H1 (cell line): ENCODE measurements around the gene GATA1. TPM values are rescaled to one million over a fixed set of nuclear protein-coding genes. Genes with fewer than 3 reads are reported as not detected.

Experiments
- CTCF ChIA-PET: fragments of 300-600 bp; sonication (Branson Sonifier 250); formaldehyde crosslinking; loops from one replicate; lab custom pipeline; 2021; ENCODE audit not compliant: partially characterized antibody; lab: Charles Lee
- POLR2A ChIA-PET: fragments of 300-600 bp; sonication (Branson Sonifier 250); formaldehyde crosslinking; loops from one replicate; lab custom pipeline; 2021; ENCODE audit warnings: inconsistent platforms; ENCODE audit not compliant: partially characterized antibody; lab: Charles Lee
- DNase-seq, 2 experiments: peaks; one replicate each; pipeline versions ENCODE4 v3.0.0 to v3.0.0-alpha.2; 2010 to 2022; ENCODE audit warnings: low spot score in 2 of 2, low read depth in 1 of 2, mixed read lengths in 1 of 2
- FAIRE-seq: peaks from 2 replicates; lab custom pipeline; 2011; peaks lifted over from hg19 to GRCh38; lab: Jason Lieb, UNC
- H2AFZ ChIP-seq: 2 replicates; pipeline ENCODE4 v1.8.1; 2012; ENCODE audit warnings: low read length, inconsistent platforms
- H2AK5ac ChIP-seq: 2 replicates; pipeline ENCODE4 v1.6.1; 2013; ENCODE audit warnings: low read depth, low read length
- H2BK120ac ChIP-seq: replicated peaks from 2 replicates; pipeline ENCODE3; 2013; ENCODE audit warnings: low read depth, low read length, inconsistent platforms
- H2BK12ac ChIP-seq: 2 replicates; pipeline ENCODE4 v1.6.1; 2013; ENCODE audit warnings: low read depth, low read length
- H2BK15ac ChIP-seq: 2 replicates; pipeline ENCODE4 v1.6.1; 2013; ENCODE audit warnings: low read length
- H2BK20ac ChIP-seq: 2 replicates; pipeline ENCODE4 v1.6.1; 2013; ENCODE audit warnings: low read length
- H2BK5ac ChIP-seq: 2 replicates; pipeline ENCODE4 v1.6.1; 2013; ENCODE audit warnings: low read depth, low read length
- H3K14ac ChIP-seq: 2 replicates; pipeline ENCODE4 v1.6.1; 2013; ENCODE audit warnings: inconsistent platforms; ENCODE audit not compliant: insufficient read length
- H3K18ac ChIP-seq: 2 replicates; pipeline ENCODE4 v1.6.1; 2013; ENCODE audit warnings: low read length; ENCODE audit errors: extremely low read depth
- H3K23ac ChIP-seq: 2 replicates; pipeline ENCODE4 v1.6.1; 2013; ENCODE audit warnings: inconsistent platforms; ENCODE audit not compliant: insufficient read length
- H3K23me2 ChIP-seq: 2 replicates; pipeline ENCODE4 v1.6.1; 2013; ENCODE audit warnings: low read depth, low read length
- H3K27ac ChIP-seq: 2 replicates; pipeline ENCODE4 v1.6.1; 2011; ENCODE audit warnings: low read depth, low read length, inconsistent platforms
- H3K27me3 ChIP-seq, 4 experiments: replicated peaks in 1 of 4; 1 replicate in 1 of 4; 2 replicates in 3 of 4; pipeline versions ENCODE4 v1.6.1 to v1.8.1; 2011 to 2013; ENCODE audit warnings: low read length in 3 of 4, mild to moderate bottlenecking in 3 of 4, inconsistent platforms in 2 of 4, mixed read lengths in 2 of 4, moderate library complexity in 1 of 4; ENCODE audit not compliant: control insufficient read depth in 3 of 4, insufficient read depth in 3 of 4; ENCODE audit errors: extremely low read depth in 1 of 4
- H3K36me3 ChIP-seq, 4 experiments: 2 replicates each; pipeline versions ENCODE4 v1.6.1 to v1.8.1; 2011 to 2013; ENCODE audit warnings: mild to moderate bottlenecking in 4 of 4, low read length in 3 of 4, moderate library complexity in 2 of 4, control low read depth in 1 of 4, inconsistent platforms in 1 of 4; ENCODE audit not compliant: insufficient read depth in 4 of 4, control insufficient read depth in 2 of 4
- H3K4ac ChIP-seq: replicated peaks from 2 replicates; pipeline ENCODE3; 2013; ENCODE audit warnings: low read length, low read depth, mixed read lengths, inconsistent platforms; ENCODE audit not compliant: insufficient read length
- H3K4me1 ChIP-seq, 4 experiments: replicated peaks in 1 of 4; 1 replicate in 1 of 4; 2 replicates in 3 of 4; pipeline versions ENCODE4 v1.6.1 to v1.8.1; 2011 to 2013; ENCODE audit warnings: low read length in 3 of 4, inconsistent platforms in 2 of 4, mixed read lengths in 1 of 4; ENCODE audit not compliant: insufficient read depth in 4 of 4, control insufficient read depth in 3 of 4
- H3K4me2 ChIP-seq, 2 experiments: 2 replicates each; pipeline versions ENCODE4 v1.6.1 to v1.8.1; 2011 to 2013; ENCODE audit warnings: low read depth in 2 of 2, low read length in 2 of 2, control low read depth in 1 of 2, inconsistent platforms in 1 of 2, mild to moderate bottlenecking in 1 of 2; ENCODE audit not compliant: insufficient read depth in 1 of 2
- H3K4me3 ChIP-seq, 4 experiments: fragments of 200-600, 300-600 bp in 1 of 4; sonication (generic), shearing (Covaris generic), sonication (Bioruptor Twin) in 1 of 4; 2 replicates each; pipeline versions ENCODE4 v1.5.1 to v1.8.1; 2011 to 2016; ENCODE audit warnings: low read length in 4 of 4, low read depth in 3 of 4, control low read depth in 2 of 4, inconsistent platforms in 2 of 4, mild to moderate bottlenecking in 2 of 4, mixed read lengths in 1 of 4, moderate library complexity in 1 of 4; ENCODE audit not compliant: insufficient read depth in 2 of 4; ENCODE audit errors: extremely low read depth in 1 of 4
- H3K56ac ChIP-seq: replicated peaks from 2 replicates; pipeline ENCODE3; 2013; ENCODE audit warnings: low read depth, mild to moderate bottlenecking, mixed read lengths, low read length, inconsistent platforms; ENCODE audit not compliant: insufficient read length
- H3K79me1 ChIP-seq: 2 replicates; pipeline ENCODE4 v1.6.1; 2013; ENCODE audit warnings: low read depth, low read length, control low read depth
- H3K79me2 ChIP-seq, 2 experiments: 2 replicates each; pipeline versions ENCODE4 v1.6.1 to v1.8.1; 2012 to 2013; ENCODE audit warnings: low read length in 2 of 2, mild to moderate bottlenecking in 2 of 2, inconsistent platforms in 1 of 2; ENCODE audit not compliant: insufficient read depth in 2 of 2, control insufficient read depth in 1 of 2
- H3K9ac ChIP-seq, 4 experiments: replicated peaks in 1 of 4; 1 replicate in 1 of 4; 2 replicates in 3 of 4; pipeline versions ENCODE4 v1.6.1 to v1.8.1; 2011 to 2013; ENCODE audit warnings: low read depth in 3 of 4, low read length in 3 of 4, control low read depth in 2 of 4, mild to moderate bottlenecking in 2 of 4, moderate library complexity in 2 of 4, inconsistent platforms in 1 of 4; ENCODE audit errors: extremely low read depth in 1 of 4
- H3K9me3 ChIP-seq, 2 experiments: 2 replicates each; pipeline versions ENCODE4 v1.6.1 to v1.8.1; 2012 to 2013; ENCODE audit warnings: mild to moderate bottlenecking in 2 of 2, moderate library complexity in 2 of 2, control low read depth in 1 of 2, inconsistent platforms in 1 of 2, low read depth in 1 of 2, low read length in 1 of 2, mixed read lengths in 1 of 2; ENCODE audit not compliant: insufficient read depth in 2 of 2
- H4K20me1 ChIP-seq, 2 experiments: replicated peaks in 1 of 2; 2 replicates each; pipeline versions ENCODE3 to v1.8.1; 2011 to 2013; ENCODE audit warnings: inconsistent platforms in 2 of 2, low read length in 2 of 2, mild to moderate bottlenecking in 1 of 2; ENCODE audit not compliant: insufficient read depth in 2 of 2, control insufficient read depth in 1 of 2
- H4K5ac ChIP-seq: 2 replicates; pipeline ENCODE4 v1.6.1; 2013; ENCODE audit warnings: low read length, low read depth, mixed read lengths, inconsistent platforms; ENCODE audit not compliant: insufficient read length
- H4K8ac ChIP-seq: 2 replicates; pipeline ENCODE4 v1.8.0; 2013; ENCODE audit warnings: mild to moderate bottlenecking, moderate library complexity, low read length, inconsistent platforms; ENCODE audit not compliant: insufficient read depth; ENCODE audit errors: extremely low read depth
- H4K91ac ChIP-seq: replicated peaks from 2 replicates; pipeline ENCODE3; 2013; ENCODE audit warnings: low read length, mixed read lengths, inconsistent platforms; ENCODE audit not compliant: insufficient read length
- ATF3 ChIP-seq: IDR thresholded peaks from 2 replicates; pipeline ENCODE4 v1.6.1; 2011; ENCODE audit warnings: low read depth, mild to moderate bottlenecking, low read length; ENCODE audit not compliant: insufficient read depth
- CBX8 ChIP-seq: fragments of 300-800, 300-1000 bp; sonication (generic); IDR thresholded peaks from 2 replicates; pipeline ENCODE4 v1.7.1; 2016; ENCODE audit warnings: low read depth, low read length, borderline replicate concordance
- CHD1 ChIP-seq: IDR thresholded peaks from 2 replicates; pipeline ENCODE4 v1.6.1; 2012; ENCODE audit warnings: low read depth, low read length, improper control_type of control experiment
- EGR1 ChIP-seq: IDR thresholded peaks from 2 replicates; pipeline ENCODE4 v1.6.1; 2011; ENCODE audit warnings: low read depth, low read length, borderline replicate concordance
- HDAC6 ChIP-seq: IDR thresholded peaks from one replicate; pipeline ENCODE4 v1.7.1; 2012; ENCODE audit warnings: low read depth, mild to moderate bottlenecking, inconsistent platforms, low read length, moderate library complexity
- JUN ChIP-seq: IDR thresholded peaks from 2 replicates; pipeline ENCODE4 v1.6.1; 2011; ENCODE audit warnings: low read depth, mild to moderate bottlenecking, improper control_type of control experiment, low read length
- RFX5 ChIP-seq: IDR thresholded peaks from 2 replicates; pipeline ENCODE4 v1.6.1; 2011; ENCODE audit warnings: low read depth, low read length, improper control_type of control experiment, borderline replicate concordance
- SP1 ChIP-seq: IDR thresholded peaks from 2 replicates; pipeline ENCODE4 v1.6.1; 2011; ENCODE audit warnings: low read depth, low read length
- SP2 ChIP-seq: IDR thresholded peaks from 2 replicates; pipeline ENCODE4 v1.6.1; 2012; ENCODE audit warnings: mild to moderate bottlenecking, low read length, inconsistent platforms
- TAF1 ChIP-seq: IDR thresholded peaks from 2 replicates; pipeline ENCODE4 v1.6.1; 2011; ENCODE audit warnings: mild to moderate bottlenecking, low read depth, low read length
- TAF7 ChIP-seq: optimal IDR thresholded peaks from 2 replicates; pipeline ENCODE3; 2011; ENCODE audit warnings: low read depth, mild to moderate bottlenecking, inconsistent platforms, low read length, moderate library complexity, borderline replicate concordance
- WGBS, 2 experiments: shearing (Covaris generic) in 1 of 2; methylation state at CpG; one replicate each; pipeline versions ENCODE4 v1.1.6 to v1.1.7; 2013 to 2015; ENCODE audit warnings: low lambda C conversion rate in 2 of 2, mixed read lengths in 2 of 2, inconsistent platforms in 1 of 2, low coverage in 1 of 2, missing lambda C conversion rate in 1 of 2; ENCODE audit not compliant: insufficient replicate concordance in 2 of 2, insufficient coverage in 1 of 2, insufficient read length in 1 of 2; ENCODE audit errors: extremely low coverage in 1 of 2, missing lambda C conversion rate in 1 of 2; 5-methylcytosine and 5-hydroxymethylcytosine counted together
- polyA plus RNA-seq, 7 experiments: library from polyadenylated mRNA; depleted of rRNA in 3 of 7; stranded (reverse) in 5 of 7; unstranded in 2 of 7; fragments of >200 nt in 5 of 7; fragments of 200-250 nt in 2 of 7; gene quantifications; 1 replicate in 5 of 7; 2 replicates in 1 of 7; 4 replicates in 1 of 7; pipeline versions ENCODE4 v1.2.1 to v1.2.3, GENCODE V29; 2011 to 2013; ENCODE audit warnings: missing spikeins in 2 of 7, mixed read lengths in 2 of 7
- total RNA-seq: library from RNA; stranded (reverse); fragmentation: NEBNext Ultra II Directional; extraction: Animal tissue kit (Norgen Biotek cat#: 25700); gene quantifications from 2 replicates; pipeline ENCODE4 v1.2.1, GENCODE V29; 2021

Gene GATA1
- total and polyA plus RNA-seq, 2 of the 8 experiments (the other 6 are each of a cell fraction or from before 2014, with no cell fraction given) = 0.05 TPM; not detected in 1

- Histone ChIP-seq H3K36me3 (no peaks in the 10 kb centered on the region), H3K79me1 (no peaks in the 10 kb centered on the region), H3K79me2 (no peaks in the 10 kb centered on the region), H3K23me2 (no peaks in the 10 kb centered on the region; the same call in 1 of the 2 replicates), H2BK12ac (no peak overlapping the region), H3K4me2 (no peak overlapping the region), H2BK15ac (no peak overlapping the region), H3K9me3 (no peaks in the 10 kb centered on the region), H4K20me1 (no peaks in the 10 kb centered on the region), H4K91ac (no peak overlapping the region), H3K4me1 (no peaks in the 10 kb centered on the region; a peak in 2 of 7 replicates), H3K56ac (no peak overlapping the region), H4K5ac (no peak overlapping the region), H3K14ac (no peak overlapping the region), H2BK5ac (no peak overlapping the region), H3K18ac (no peak overlapping the region), H3K27ac (no peak overlapping the region), H4K8ac (no peak overlapping the region), H2BK20ac (no peak overlapping the region), H3K4me3 (no peak overlapping the region), H3K23ac (no peak overlapping the region), H3K27me3 (no peaks in the 10 kb centered on the region), H3K9ac (no peak overlapping the region), H2BK120ac (no peak overlapping the region), H3K4ac (no peak overlapping the region), H2AFZ (no peak overlapping the region), H2AK5ac (no peak overlapping the region)
- DNase-seq (no peak), FAIRE-seq (no peak)
- WGBS, 2 experiments = 90% methylated on average over 2 of the region's 2 CpGs; no CpG with 5 or more reads in 1 of the 2 experiments
- TF ChIP-seq CHD1 (no peak), SP2 (no peak), EGR1 (no peak), JUN (no peak), TAF1 (no peak), RFX5 (no peak), CBX8 (no peak), TAF7 (no peak), HDAC6 (no peak), ATF3 (no peak), SP1 (no peak)
- ChIA-PET CTCF (interaction anchor here (0.6 to 1.5 kb wide), 4 partner anchors 33 to 179 kb away, joined by 3 to 4 read pairs (median 3); no protein-coding TSS in a partner anchor), POLR2A (no interaction called here)
Observed at GRCh38 chrX:48798318-48798717, 11.9 kb downstream of the GATA1 start.
